Endothelial cell of umbilical vein (primary cell): ENCODE results near the gene PGGT1B. TPM values are rescaled to one million over a fixed set of nuclear protein-coding genes. Genes with fewer than 3 reads are reported as not detected.

Source experiments
- BruUV-seq: library from RNA; stranded (reverse); fragments of 400-500 nt; replicated peaks from 2 replicates; lab custom pipeline; 2021; lab: Mats Ljungman, UMichigan
- CTCF ChIA-PET: fragments of 300-600, 350-600 bp; sonication (Branson Sonifier 250); formaldehyde crosslinking; loops from one replicate; lab custom pipeline; 2021; ENCODE audit warnings: antibody characterized with exemption, inconsistent platforms; lab: Charles Lee
- POLR2A ChIA-PET: fragments of 300-600, 350-600 bp; sonication (Branson Sonifier 250); formaldehyde crosslinking; loops from one replicate; lab custom pipeline; 2021; ENCODE audit warnings: antibody characterized with exemption, inconsistent platforms; lab: Charles Lee
- DNase-seq: peaks from one replicate; pipeline ENCODE4 v3.0.0-alpha.2; 2011; ENCODE audit warnings: low read depth, low spot score
- FAIRE-seq: peaks from 2 replicates; lab custom pipeline; 2011; peaks lifted over from hg19 to GRCh38; lab: Jason Lieb, UNC
- H2AFZ ChIP-seq: 2 replicates; pipeline ENCODE4 v1.6.0; 2012; ENCODE audit warnings: low read depth, low read length, control low read depth, inconsistent platforms
- H3K27ac ChIP-seq: 2 replicates; pipeline ENCODE4 v1.5.1; 2011; ENCODE audit warnings: low read depth, mild to moderate bottlenecking, control low read depth, low read length, moderate library complexity; ENCODE audit not compliant: insufficient read depth
- H3K27me3 ChIP-seq, 2 experiments: 2 replicates each; pipeline versions ENCODE4 v1.6.0 to v1.6.1; 2011; ENCODE audit warnings: low read length in 2 of 2, mixed read lengths in 1 of 2; ENCODE audit not compliant: control insufficient read depth in 2 of 2, insufficient read depth in 2 of 2
- H3K36me3 ChIP-seq, 2 experiments: 2 replicates in 1 of 2; 3 replicates in 1 of 2; pipeline ENCODE4 v1.5.1; 2011; ENCODE audit warnings: low read length in 2 of 2, mild to moderate bottlenecking in 1 of 2, moderate library complexity in 1 of 2; ENCODE audit not compliant: control insufficient read depth in 2 of 2, insufficient read depth in 2 of 2; ENCODE audit errors: extremely low read depth in 1 of 2
- H3K4me1 ChIP-seq: 3 replicates; pipeline ENCODE4 v1.5.1; 2011; ENCODE audit warnings: mild to moderate bottlenecking, low read length; ENCODE audit not compliant: control insufficient read depth, insufficient read depth; ENCODE audit errors: extremely low read depth
- H3K4me2 ChIP-seq: 2 replicates; pipeline ENCODE4 v1.6.1; 2011; ENCODE audit warnings: low read length, control low read depth, mixed read lengths; ENCODE audit not compliant: insufficient read depth
- H3K4me3 ChIP-seq, 3 experiments: fragments of 200-600 bp in 1 of 3; sonication (generic), shearing (Covaris generic) in 1 of 3; replicated peaks in 1 of 3; 2 replicates each; pipeline ENCODE4 v1.5.1; 2011 to 2016; ENCODE audit warnings: control low read depth in 3 of 3, low read length in 3 of 3, mild to moderate bottlenecking in 2 of 3, inconsistent platforms in 1 of 3, low read depth in 1 of 3, moderate library complexity in 1 of 3; ENCODE audit not compliant: insufficient read depth in 1 of 3
- H3K79me2 ChIP-seq: 2 replicates; pipeline ENCODE4 v1.6.0; 2012; ENCODE audit warnings: low read length, inconsistent platforms; ENCODE audit not compliant: control insufficient read depth, insufficient read depth
- H3K9ac ChIP-seq: replicated peaks from 2 replicates; pipeline ENCODE3; 2011; ENCODE audit warnings: low read length, control low read depth; ENCODE audit not compliant: insufficient read depth; ENCODE audit errors: extremely low read depth
- H3K9me1 ChIP-seq: replicated peaks from 3 replicates; pipeline ENCODE4 v1.6.0; 2011; ENCODE audit warnings: mild to moderate bottlenecking, low read length; ENCODE audit not compliant: control insufficient read depth, insufficient read depth; ENCODE audit errors: extremely low read depth
- H3K9me3 ChIP-seq: replicated peaks from 2 replicates; pipeline ENCODE4 v1.5.1; 2012; ENCODE audit warnings: low read length, inconsistent platforms; ENCODE audit not compliant: control insufficient read depth, insufficient read depth
- H4K20me1 ChIP-seq: replicated peaks from 2 replicates; pipeline ENCODE3; 2011; ENCODE audit warnings: mild to moderate bottlenecking, low read length; ENCODE audit not compliant: control insufficient read depth, insufficient read depth; ENCODE audit errors: extremely low read depth
- CTCF ChIP-seq, 2 donors: IDR thresholded peaks; 1 replicate in 1 of 2; 2 replicates in 1 of 2; pipeline ENCODE4 v1.5.1; 2011; ENCODE audit warnings: low read length in 2 of 2, mild to moderate bottlenecking in 2 of 2, moderate library complexity in 2 of 2, control low read depth in 1 of 2, inconsistent platforms in 1 of 2, low read depth in 1 of 2; ENCODE audit not compliant: insufficient read depth in 1 of 2; ENCODE audit errors: extremely low read depth in 1 of 2
- EZH2 ChIP-seq: IDR thresholded peaks from 2 replicates; pipeline ENCODE4 v1.6.1; 2012; ENCODE audit warnings: borderline replicate concordance, low read depth, mild to moderate bottlenecking, moderate library complexity, low read length, inconsistent platforms; ENCODE audit not compliant: severe bottlenecking
- FOS ChIP-seq: IDR thresholded peaks from 2 replicates; pipeline ENCODE4 v1.6.1; 2011; ENCODE audit warnings: mild to moderate bottlenecking, low read length, moderate library complexity, borderline replicate concordance; ENCODE audit not compliant: insufficient read depth
- GATA2 ChIP-seq: IDR thresholded peaks from 2 replicates; pipeline ENCODE4 v1.7.0; 2011; ENCODE audit warnings: low read depth, mild to moderate bottlenecking, moderate library complexity, mixed read lengths, low read length; ENCODE audit not compliant: insufficient read length, insufficient read depth
- JUN ChIP-seq: IDR thresholded peaks from 2 replicates; pipeline ENCODE4 v1.6.1; 2011; ENCODE audit warnings: borderline replicate concordance, low read depth; ENCODE audit not compliant: insufficient read length, insufficient read depth
- MAX ChIP-seq: IDR thresholded peaks from 2 replicates; pipeline ENCODE4 v1.6.1; 2011; ENCODE audit not compliant: insufficient read depth, insufficient read length
- MYC ChIP-seq: IDR thresholded peaks from one replicate; pipeline ENCODE4 v1.6.1; 2011; ENCODE audit warnings: mild to moderate bottlenecking, low read depth, low read length
- POLR2A ChIP-seq: IDR thresholded peaks from 2 replicates; pipeline ENCODE4 v1.6.1; 2012; ENCODE audit warnings: low read depth, mild to moderate bottlenecking, control low read depth, low read length
- POLR2AphosphoS5 ChIP-seq: IDR thresholded peaks from 2 replicates; pipeline ENCODE4 v1.6.1; 2012; ENCODE audit warnings: low read depth, mild to moderate bottlenecking, control low read depth, low read length, moderate library complexity; ENCODE audit not compliant: insufficient read depth
- dilution Hi-C: fragments of 300-500 bp; cut with MboI; formaldehyde crosslinking; loops from one replicate; pipeline ENCODE4 v1.15.0; 2019; ENCODE audit warnings: low sequenced_read_pairs; ENCODE audit not compliant: extremely low pct_ligation_motif_present
- intact Hi-C: fragments of 100-400 bp; cut with micrococcal nuclease; formaldehyde crosslinking; loops from one replicate; pipeline ENCODE4 v1.10.0; 2022
- polyA plus RNA-seq, 4 experiments: library from polyadenylated mRNA; depleted of rRNA in 3 of 4; stranded (reverse) in 3 of 4; unstranded in 1 of 4; fragments of >200 nt; gene quantifications; 2 replicates each; pipeline versions ENCODE4 v1.2.1 to v1.2.3, GENCODE V29; 2011 to 2012; ENCODE audit warnings: missing spikeins in 1 of 4
- total RNA-seq: library from RNA; stranded (reverse); gene quantifications from 2 replicates; pipeline ENCODE4 v1.2.3, GENCODE V29; 2021

PGGT1B gene
- total and polyA plus RNA-seq, 2 donors (not counting 3 experiments of a cell fraction or from before 2014, with no cell fraction given), result 2.6 to 42.3 TPM

- H3K36me3 ChIP-seq, result peaks cover 2 to 3% of the 10 kb centered on the region in 2 experiments
- CTCF ChIA-PET, result interaction anchor here (0.6 kb wide), 1 partner anchor 24 kb away, joined by 3 read pairs; no protein-coding TSS in a partner anchor
- no peak overlapping the region for H3K9ac ChIP-seq
- no peaks in the 10 kb centered on the region for H4K20me1 ChIP-seq
- H3K4me1 ChIP-seq, result no peaks in the 10 kb centered on the region
- no peak for DNase-seq
- dilution Hi-C loops, result no loop called here
- no peaks in the 10 kb centered on the region for H3K27me3 ChIP-seq
- no peak overlapping the region for H3K4me2 ChIP-seq
- intact Hi-C loops, result no loop called here
- H2AFZ ChIP-seq, result no peak overlapping the region
- no peaks in the 10 kb centered on the region for H3K9me3 ChIP-seq
- H3K27ac ChIP-seq, result no peak overlapping the region
- FAIRE-seq, result no peak
- POLR2A ChIA-PET, result no interaction called here
- no peak overlapping the region for H3K4me3 ChIP-seq
- H3K9me1 ChIP-seq, result no peaks in the 10 kb centered on the region
- peaks cover 2% of the 10 kb centered on the region for H3K79me2 ChIP-seq
- TF ChIP-seq EZH2 (no peak), POLR2AphosphoS5 (no peak)
- no TSS peak for BruUV-seq
These were observed 33.1 kb downstream of the PGGT1B start for GRCh38 chr5:115229606-115230005.

GRCh38 chr5:115227281-115227680 lies 35.4 kb downstream of the PGGT1B start:
- Histone ChIP-seq H3K79me2 (peaks cover 2% of the 10 kb centered on the region), H3K9me3 (no peaks in the 10 kb centered on the region), H3K27me3 (no peaks in the 10 kb centered on the region), H4K20me1 (no peaks in the 10 kb centered on the region), H3K4me2 (no peak overlapping the region), H3K4me1 (no peaks in the 10 kb centered on the region), H3K27ac (no peak overlapping the region), H2AFZ (no peak overlapping the region), H3K9me1 (no peaks in the 10 kb centered on the region), H3K36me3 (peaks cover 2 to 3% of the 10 kb centered on the region in 2 experiments), H3K4me3 (no peak overlapping the region), H3K9ac (no peak overlapping the region)
- no peak for FAIRE-seq
- CTCF ChIA-PET, result interaction anchor here (0.6 kb wide), 1 partner anchor 40 kb away, joined by 3 read pairs; no protein-coding TSS in a partner anchor
- BruUV-seq, result no TSS peak
- intact Hi-C loops (no loop called here), dilution Hi-C loops (no loop called here)
- POLR2A ChIA-PET, result no interaction called here
- no peak for DNase-seq
- no peak for TF ChIP-seq JUN
- TF ChIP-seq MYC, result no peak
- TF ChIP-seq MAX, result no peak
- no peak for TF ChIP-seq FOS
- TF ChIP-seq POLR2AphosphoS5, result no peak
- no peak for TF ChIP-seq GATA2
- TF ChIP-seq EZH2, result no peak
- TF ChIP-seq CTCF (IDR thresholded peaks at IDR 0.05; ENCODE audit: extremely low read depth in 1 of 2, insufficient read depth in 1 of 2, low read depth in 1 of 2, low read length in 2 of 2), result no peak
- TF ChIP-seq POLR2A, result no peak
